Caco-2 (cell line): ENCODE data around the gene GALNT17. TPM values are rescaled to one million over a fixed set of nuclear protein-coding genes. Genes with fewer than 3 reads are reported as not detected.

Experiments
- BruUV-seq: library from RNA; stranded (reverse); fragments of 400-500 nt; replicated peaks from 2 replicates; lab custom pipeline; 2021; lab: Mats Ljungman, UMichigan
- CTCF ChIA-PET: fragments of 300-600 bp; sonication (Branson Sonifier 250); formaldehyde crosslinking; loops from one replicate; lab custom pipeline; 2022; ENCODE audit warnings: antibody characterized with exemption; lab: Charles Lee
- POLR2A ChIA-PET: fragments of 300-600 bp; sonication (Branson Sonifier 250); formaldehyde crosslinking; loops from one replicate; lab custom pipeline; 2022; ENCODE audit warnings: antibody characterized with exemption; lab: Charles Lee
- DNase-seq, 2 experiments: peaks; one replicate each; pipeline versions ENCODE4 v3.0.0 to v3.0.0-alpha.2; 2020 to 2022
- H3K27me3 ChIP-seq: replicated peaks from 2 replicates; pipeline ENCODE4 v1.6.0; 2011; ENCODE audit warnings: low read length; ENCODE audit not compliant: control insufficient read depth, insufficient read depth
- H3K36me3 ChIP-seq: 2 replicates; pipeline ENCODE4 v1.5.1; 2011; ENCODE audit warnings: low read length; ENCODE audit not compliant: control insufficient read depth, insufficient read depth
- H3K4me1 ChIP-seq: fragments of 250-450 bp; sonication (Bioruptor Pico); 2 replicates; pipeline ENCODE4 v1.5.1; 2020; ENCODE audit warnings: mild to moderate bottlenecking
- H3K4me3 ChIP-seq: 2 replicates; pipeline ENCODE4 v1.5.1; 2011; ENCODE audit warnings: low read depth, mild to moderate bottlenecking, control low read depth, low read length
- H3K9me3 ChIP-seq: fragments of 250-450 bp; sonication (Bioruptor Pico); 2 replicates; pipeline ENCODE4 v1.5.1; 2020; ENCODE audit warnings: mild to moderate bottlenecking, moderate library complexity
- H3K27ac Mint-ChIP-seq: one replicate; pipeline ENCODE4 v1.8.0; 2022; ENCODE audit warnings: mixed read lengths; ENCODE audit not compliant: unreplicated experiment
- H3K27me3 Mint-ChIP-seq: one replicate; pipeline ENCODE4 v1.8.0; 2022; ENCODE audit warnings: mixed read lengths; ENCODE audit not compliant: insufficient read depth, unreplicated experiment
- H3K36me3 Mint-ChIP-seq: one replicate; pipeline ENCODE4 v1.8.0; 2022; ENCODE audit warnings: mild to moderate bottlenecking, mixed read lengths; ENCODE audit not compliant: insufficient read depth, unreplicated experiment
- H3K4me1 Mint-ChIP-seq: one replicate; pipeline ENCODE4 v1.8.0; 2022; ENCODE audit warnings: low read depth, mixed read lengths; ENCODE audit not compliant: unreplicated experiment
- H3K4me3 Mint-ChIP-seq: one replicate; pipeline ENCODE4 v1.8.0; 2022; ENCODE audit warnings: mild to moderate bottlenecking, moderate library complexity, mixed read lengths; ENCODE audit not compliant: unreplicated experiment
- H3K9me3 Mint-ChIP-seq: one replicate; pipeline ENCODE4 v1.8.0; 2022; ENCODE audit warnings: mixed read lengths; ENCODE audit not compliant: unreplicated experiment
- CTCF ChIP-seq, 2 experiments: fragments of 200-600 bp in 1 of 2; IDR thresholded peaks; 1 replicate in 1 of 2; 2 replicates in 1 of 2; pipeline versions ENCODE4 v1.5.1 to v1.8.0; 2011 to 2022; ENCODE audit warnings: antibody characterized with exemption in 1 of 2, control low read depth in 1 of 2, inconsistent platforms in 1 of 2, low read depth in 1 of 2, low read length in 1 of 2, mild to moderate bottlenecking in 1 of 2, moderate library complexity in 1 of 2; ENCODE audit not compliant: insufficient read depth in 1 of 2, severe bottlenecking in 1 of 2, unreplicated experiment in 1 of 2
- intact Hi-C: fragments of 100-400 bp; cut with micrococcal nuclease; formaldehyde crosslinking; loops from one replicate; pipeline ENCODE4 v1.10.0; 2022; ENCODE audit not compliant: unreplicated experiment
- total RNA-seq: library from RNA; stranded (reverse); gene quantifications from 2 replicates; pipeline ENCODE4 v1.2.3, GENCODE V29; 2022

GALNT17 gene
- total RNA-seq, 1 experiment from 2014 or later: not detected

- Histone ChIP-seq H3K36me3 (no peaks in the 10 kb centered on the region), H3K4me3 (no peak overlapping the region), H3K4me1 (no peaks in the 10 kb centered on the region), H3K9me3 (0 out of 2 replicates have a peak, but pooled peaks cover 6% of the 10 kb centered on the region), H3K27me3 (no peaks in the 10 kb centered on the region)
- intact Hi-C loops: no loop called here
- no peaks in the 10 kb centered on the region for H3K36me3 Mint-ChIP-seq
- H3K9me3 Mint-ChIP-seq: peaks cover 31% of the 10 kb centered on the region
- BruUV-seq: no TSS peak
- ChIA-PET POLR2A (no interaction called here), CTCF (interaction anchor here (0.6 kb wide), 1 partner anchor 423 kb away, joined by 3 read pairs; no protein-coding TSS in a partner anchor)
- no peak overlapping the region for H3K27ac Mint-ChIP-seq
- no peak for DNase-seq
- H3K27me3 Mint-ChIP-seq: no peaks in the 10 kb centered on the region
- TF ChIP-seq CTCF (IDR thresholded peaks at IDR 0.05; ENCODE audit: insufficient read depth in 1 of 2, low read depth in 1 of 2, low read length in 1 of 2, severe bottlenecking in 1 of 2, unreplicated experiment in 1 of 2): no peak
- H3K4me1 Mint-ChIP-seq: no peaks in the 10 kb centered on the region
- H3K4me3 Mint-ChIP-seq: no peak overlapping the region
Observed at GRCh38 chr7:71186535-71187057, 54.7 kb downstream of the GALNT17 start.

GRCh38 chr7:71191771-71192170, 59.8 kb downstream of the GALNT17 start:
- no peak for DNase-seq
- Histone ChIP-seq H3K4me1 (no peaks in the 10 kb centered on the region), H3K36me3 (no peaks in the 10 kb centered on the region), H3K9me3 (0 out of 2 replicates have a peak, but pooled peaks cover 6% of the 10 kb centered on the region), H3K27me3 (no peaks in the 10 kb centered on the region), H3K4me3 (no peak overlapping the region)
- no peaks in the 10 kb centered on the region for H3K36me3 Mint-ChIP-seq
- no peak overlapping the region for H3K4me3 Mint-ChIP-seq
- no peaks in the 10 kb centered on the region for H3K27me3 Mint-ChIP-seq
- H3K9me3 Mint-ChIP-seq: peaks cover 35% of the 10 kb centered on the region
- no peak overlapping the region for H3K27ac Mint-ChIP-seq
- intact Hi-C loops: no loop called here
- H3K4me1 Mint-ChIP-seq: no peaks in the 10 kb centered on the region
- POLR2A ChIA-PET: no interaction called here
- no peak for TF ChIP-seq CTCF (IDR thresholded peaks at IDR 0.05; ENCODE audit: insufficient read depth in 1 of 2, low read depth in 1 of 2, low read length in 1 of 2, severe bottlenecking in 1 of 2, unreplicated experiment in 1 of 2)
- CTCF ChIA-PET: no interaction called here
- BruUV-seq: no TSS peak

- ChIA-PET POLR2A (no interaction called here), CTCF (no interaction called here)
- no peaks in the 10 kb centered on the region for H3K36me3 ChIP-seq
- Mint-ChIP-seq H3K27me3 (no peaks in the 10 kb centered on the region), H3K27ac (no peak overlapping the region), H3K36me3 (no peaks in the 10 kb centered on the region), H3K4me1 (no peaks in the 10 kb centered on the region), H3K9me3 (peaks cover 34% of the 10 kb centered on the region), H3K4me3 (no peak overlapping the region)
- no peaks in the 10 kb centered on the region for H3K27me3 ChIP-seq
- no peak for TF ChIP-seq CTCF (IDR thresholded peaks at IDR 0.05; ENCODE audit: insufficient read depth in 1 of 2, low read depth in 1 of 2, low read length in 1 of 2, severe bottlenecking in 1 of 2, unreplicated experiment in 1 of 2)
- intact Hi-C loops: no loop called here
- BruUV-seq: no TSS peak
- H3K9me3 ChIP-seq: 0 out of 2 replicates have a peak, but pooled peaks cover 6% of the 10 kb centered on the region
- DNase-seq: no peak
- no peak overlapping the region for H3K4me3 ChIP-seq
- H3K4me1 ChIP-seq: no peaks in the 10 kb centered on the region
Observed at GRCh38 chr7:71193099-71193810, 61.3 kb downstream of the GALNT17 start.
